Measurements from ENCODE around the gene C1orf226. TPM values are rescaled to one million over a fixed set of nuclear protein-coding genes. Genes with fewer than 3 reads are reported as not detected.

The C1orf226 gene
- total and polyA plus RNA-seq, 9 of the 15 experiments (the other 6 are each of a cell fraction or from before 2014, with no cell fraction given) = 0.10 to 1.4 (median 0.47) TPM

GRCh38 chr1:162397039-162397448 is 15.5 kb downstream of the C1orf226 start (continued):
- TF ChIP-seq, protein P1, sequence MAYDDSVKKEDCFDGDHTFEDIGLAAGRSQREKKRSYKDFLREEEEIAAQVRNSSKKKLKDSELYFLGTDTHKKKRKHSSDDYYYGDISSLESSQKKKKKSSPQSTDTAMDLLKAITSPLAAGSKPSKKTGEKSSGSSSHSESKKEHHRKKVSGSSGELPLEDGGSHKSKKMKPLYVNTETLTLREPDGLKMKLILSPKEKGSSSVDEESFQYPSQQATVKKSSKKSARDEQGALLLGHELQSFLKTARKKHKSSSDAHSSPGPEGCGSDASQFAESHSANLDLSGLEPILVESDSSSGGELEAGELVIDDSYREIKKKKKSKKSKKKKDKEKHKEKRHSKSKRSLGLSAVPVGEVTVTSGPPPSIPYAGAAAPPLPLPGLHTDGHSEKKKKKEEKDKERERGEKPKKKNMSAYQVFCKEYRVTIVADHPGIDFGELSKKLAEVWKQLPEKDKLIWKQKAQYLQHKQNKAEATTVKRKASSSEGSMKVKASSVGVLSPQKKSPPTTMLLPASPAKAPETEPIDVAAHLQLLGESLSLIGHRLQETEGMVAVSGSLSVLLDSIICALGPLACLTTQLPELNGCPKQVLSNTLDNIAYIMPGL (CRISPR knock-in tag; IDR thresholded peaks at IDR 0.05) = no peak
- TF ChIP-seq HDGF (IDR thresholded peaks at IDR 0.05) = no peak
- TF ChIP-seq ZNF121 (CRISPR knock-in tag; conservative IDR thresholded peaks at IDR 0.05) = no peak
- TF ChIP-seq ZNF507 (tag; conservative IDR thresholded peaks at IDR 0.05) = no peak
- no peak for TF ChIP-seq HMG20B (CRISPR knock-in tag; IDR thresholded peaks at IDR 0.05)
- TF ChIP-seq, protein P2, sequence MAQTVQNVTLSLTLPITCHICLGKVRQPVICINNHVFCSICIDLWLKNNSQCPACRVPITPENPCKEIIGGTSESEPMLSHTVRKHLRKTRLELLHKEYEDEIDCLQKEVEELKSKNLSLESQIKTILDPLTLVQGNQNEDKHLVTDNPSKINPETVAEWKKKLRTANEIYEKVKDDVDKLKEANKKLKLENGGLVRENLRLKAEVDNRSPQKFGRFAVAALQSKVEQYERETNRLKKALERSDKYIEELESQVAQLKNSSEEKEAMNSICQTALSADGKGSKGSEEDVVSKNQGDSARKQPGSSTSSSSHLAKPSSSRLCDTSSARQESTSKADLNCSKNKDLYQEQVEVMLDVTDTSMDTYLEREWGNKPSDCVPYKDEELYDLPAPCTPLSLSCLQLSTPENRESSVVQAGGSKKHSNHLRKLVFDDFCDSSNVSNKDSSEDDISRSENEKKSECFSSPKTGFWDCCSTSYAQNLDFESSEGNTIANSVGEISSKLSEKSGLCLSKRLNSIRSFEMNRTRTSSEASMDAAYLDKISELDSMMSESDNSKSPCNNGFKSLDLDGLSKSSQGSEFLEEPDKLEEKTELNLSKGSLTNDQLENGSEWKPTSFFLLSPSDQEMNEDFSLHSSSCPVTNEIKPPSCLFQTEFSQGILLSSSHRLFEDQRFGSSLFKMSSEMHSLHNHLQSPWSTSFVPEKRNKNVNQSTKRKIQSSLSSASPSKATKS (CRISPR knock-in tag; IDR thresholded peaks at IDR 0.05) = no peak
- TF ChIP-seq GTF2E2 (tag; IDR thresholded peaks at IDR 0.05) = no peak
- TF ChIP-seq, protein P3, sequence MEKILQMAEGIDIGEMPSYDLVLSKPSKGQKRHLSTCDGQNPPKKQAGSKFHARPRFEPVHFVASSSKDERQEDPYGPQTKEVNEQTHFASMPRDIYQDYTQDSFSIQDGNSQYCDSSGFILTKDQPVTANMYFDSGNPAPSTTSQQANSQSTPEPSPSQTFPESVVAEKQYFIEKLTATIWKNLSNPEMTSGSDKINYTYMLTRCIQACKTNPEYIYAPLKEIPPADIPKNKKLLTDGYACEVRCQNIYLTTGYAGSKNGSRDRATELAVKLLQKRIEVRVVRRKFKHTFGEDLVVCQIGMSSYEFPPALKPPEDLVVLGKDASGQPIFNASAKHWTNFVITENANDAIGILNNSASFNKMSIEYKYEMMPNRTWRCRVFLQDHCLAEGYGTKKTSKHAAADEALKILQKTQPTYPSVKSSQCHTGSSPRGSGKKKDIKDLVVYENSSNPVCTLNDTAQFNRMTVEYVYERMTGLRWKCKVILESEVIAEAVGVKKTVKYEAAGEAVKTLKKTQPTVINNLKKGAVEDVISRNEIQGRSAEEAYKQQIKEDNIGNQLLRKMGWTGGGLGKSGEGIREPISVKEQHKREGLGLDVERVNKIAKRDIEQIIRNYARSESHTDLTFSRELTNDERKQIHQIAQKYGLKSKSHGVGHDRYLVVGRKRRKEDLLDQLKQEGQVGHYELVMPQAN (IDR thresholded peaks at IDR 0.05; ENCODE audit: borderline replicate concordance) = no peak
- TF ChIP-seq ELF2 (CRISPR knock-in tag; IDR thresholded peaks at IDR 0.05) = no peak
- TF ChIP-seq RBM14 (IDR thresholded peaks at IDR 0.05; ENCODE audit: borderline replicate concordance, insufficient read depth, low read depth, low read length) = no peak
- no peak for TF ChIP-seq ZNF583 (CRISPR knock-in tag; IDR thresholded peaks at IDR 0.05)
- no peak for TF ChIP-seq TSC22D4 (tag; IDR thresholded peaks at IDR 0.05)
- peak; percentile 67 for TF ChIP-seq CBFA2T2 (conservative IDR thresholded peaks at IDR 0.05)
- no peak for TF ChIP-seq ZNF717 (CRISPR knock-in tag; IDR thresholded peaks at IDR 0.05)
- TF ChIP-seq TEAD2 (tag; IDR thresholded peaks at IDR 0.05) = no peak
- TF ChIP-seq SIX5 (IDR thresholded peaks at IDR 0.05; ENCODE audit: borderline replicate concordance in 1 of 2, insufficient read depth in 1 of 2, low read depth in 1 of 2, low read length in 2 of 2) = no peak
- no peak for TF ChIP-seq NFIX (CRISPR knock-in tag; IDR thresholded peaks at IDR 0.05; ENCODE audit: low read depth)
- no peak for TF ChIP-seq ZNF217 (CRISPR knock-in tag; IDR thresholded peaks at IDR 0.05)
- no peak for TF ChIP-seq GATAD2B (IDR thresholded peaks at IDR 0.05; ENCODE audit: borderline replicate concordance)
- 0 out of 2 replicates have a peak, but pooled peaks have one; percentile 13 for TF ChIP-seq EP400 (IDR thresholded peaks at IDR 0.05)
- TF ChIP-seq ZC3H11A (IDR thresholded peaks at IDR 0.05; ENCODE audit: low read depth, low read length) = no peak
- TF ChIP-seq, protein P4, sequence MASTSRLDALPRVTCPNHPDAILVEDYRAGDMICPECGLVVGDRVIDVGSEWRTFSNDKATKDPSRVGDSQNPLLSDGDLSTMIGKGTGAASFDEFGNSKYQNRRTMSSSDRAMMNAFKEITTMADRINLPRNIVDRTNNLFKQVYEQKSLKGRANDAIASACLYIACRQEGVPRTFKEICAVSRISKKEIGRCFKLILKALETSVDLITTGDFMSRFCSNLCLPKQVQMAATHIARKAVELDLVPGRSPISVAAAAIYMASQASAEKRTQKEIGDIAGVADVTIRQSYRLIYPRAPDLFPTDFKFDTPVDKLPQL (IDR thresholded peaks at IDR 0.05; ENCODE audit: extremely low read depth, insufficient read length) = no peak
- TF ChIP-seq ELK3 (CRISPR knock-in tag; IDR thresholded peaks at IDR 0.05) = no peak
- TF ChIP-seq TAF7 (tag; IDR thresholded peaks at IDR 0.05) = no peak
